ENCODE results near the gene RHEX. TPM values are rescaled to one million over a fixed set of nuclear protein-coding genes. Genes with fewer than 3 reads are reported as not detected.

Gene RHEX
- total and polyA plus RNA-seq, 2 donors (not counting 1 experiment from before 2014, with no cell fraction given), result 1.8 to 12.8 TPM

GRCh38 chr1:206121269-206121668 lies 68.3 kb downstream of the RHEX start:
- no peak overlapping the region for H2AFZ ChIP-seq (ENCODE audit: insufficient read depth, low read depth, low read length, poor library complexity, severe bottlenecking)
- peaks cover 38% of the 10 kb centered on the region for H3K27me3 Mint-ChIP-seq
- no peak overlapping the region for H3K4me3 ChIP-seq (ENCODE audit: control extremely low read depth in 1 of 5, extremely low read depth in 1 of 5, insufficient read depth in 1 of 5, low read depth in 2 of 5, low read length in 4 of 5)
- TF ChIP-seq EZH2 (IDR thresholded peaks at IDR 0.05; ENCODE audit: borderline replicate concordance, insufficient read depth, low read depth, low read length, poor library complexity, severe bottlenecking) (no peak), CTCF (IDR thresholded peaks at IDR 0.05) (no peak)
- CTCF ChIA-PET, result interaction anchor here (1.4 to 2.8 kb wide), 3 partner anchors 10 to 144 kb away, joined by 5 to 15 read pairs (median 6); no protein-coding TSS in a partner anchor
- peaks cover 0 to 12% (median 0%) of the 10 kb centered on the region in 3 donors for H3K9me3 ChIP-seq (ENCODE audit: control extremely low read depth in 1 of 3, control insufficient read depth in 2 of 3, insufficient read depth in 1 of 3, low read length in 2 of 3)
- peaks cover 14% of the 10 kb centered on the region in 2 donors for H3K4me1 ChIP-seq (ENCODE audit: control insufficient read depth in 2 of 2, insufficient read depth in 2 of 2, low read length in 2 of 2)
- intact Hi-C loops (cut with micrococcal nuclease), result no loop called here
- DNase-seq (no peak), ATAC-seq (ENCODE audit: low read depth) (no peak)
- H3K79me2 ChIP-seq (ENCODE audit: control insufficient read depth, insufficient read depth, low read length), result no peaks in the 10 kb centered on the region
- H3K9ac ChIP-seq (ENCODE audit: low read length), result no peak overlapping the region
- no peaks in the 10 kb centered on the region for H4K20me1 ChIP-seq (ENCODE audit: control insufficient read depth, insufficient read depth, low read length, poor library complexity, severe bottlenecking)
- WGBS (ENCODE audit: insufficient coverage), result no CpG with 5 or more reads among the region's 1 CpG
- H3K4me1 Mint-ChIP-seq, result peaks cover 15% of the 10 kb centered on the region
- H3K9me3 Mint-ChIP-seq (ENCODE audit: insufficient read depth), result peaks cover 4% of the 10 kb centered on the region
- H3K27ac ChIP-seq (ENCODE audit: low read length in 2 of 2), result no peak overlapping the region
- POLR2A ChIA-PET, result no interaction called here
- H3K4me2 ChIP-seq (replicated peaks; ENCODE audit: low read depth, low read length, poor library complexity, severe bottlenecking), result no peak overlapping the region
- H3K27ac Mint-ChIP-seq, result no peak overlapping the region
- no peaks in the 10 kb centered on the region for H3K36me3 ChIP-seq (replicated peaks in 1 of 2; ENCODE audit: control extremely low read depth in 1 of 2, control insufficient read depth in 1 of 2, extremely low read depth in 1 of 2, insufficient read depth in 2 of 2, low read length in 1 of 2)
- H3K4me3 Mint-ChIP-seq, result no peak overlapping the region
- H3K27me3 ChIP-seq (replicated peaks in 1 of 4; ENCODE audit: control extremely low read depth in 1 of 4, control insufficient read depth in 3 of 4, insufficient read depth in 4 of 4, low read length in 3 of 4), result peaks cover 0 to 13% (median 6%) of the 10 kb centered on the region in 4 experiments

- peaks cover 45% of the 10 kb centered on the region for H3K27me3 Mint-ChIP-seq
- Histone ChIP-seq H3K27ac (ENCODE audit: low read length in 2 of 2) (no peak overlapping the region), H3K36me3 (replicated peaks in 1 of 2; ENCODE audit: control extremely low read depth in 1 of 2, control insufficient read depth in 1 of 2, extremely low read depth in 1 of 2, insufficient read depth in 2 of 2, low read length in 1 of 2) (no peaks in the 10 kb centered on the region), H3K9ac (ENCODE audit: low read length) (no peak overlapping the region), H3K79me2 (ENCODE audit: control insufficient read depth, insufficient read depth, low read length) (no peaks in the 10 kb centered on the region), H3K9me3 (ENCODE audit: control extremely low read depth in 1 of 3, control insufficient read depth in 2 of 3, insufficient read depth in 1 of 3, low read length in 2 of 3) (peaks cover 0 to 12% (median 0%) of the 10 kb centered on the region in 3 donors), H3K4me2 (replicated peaks; ENCODE audit: low read depth, low read length, poor library complexity, severe bottlenecking) (no peak overlapping the region), H3K27me3 (replicated peaks in 1 of 4; ENCODE audit: control extremely low read depth in 1 of 4, control insufficient read depth in 3 of 4, insufficient read depth in 4 of 4, low read length in 3 of 4) (peaks cover 0 to 15% (median 9%) of the 10 kb centered on the region in 4 experiments), H3K4me1 (ENCODE audit: control insufficient read depth in 2 of 2, insufficient read depth in 2 of 2, low read length in 2 of 2) (peaks cover 5 to 6% of the 10 kb centered on the region in 2 donors), H3K4me3 (ENCODE audit: control extremely low read depth in 1 of 5, extremely low read depth in 1 of 5, insufficient read depth in 1 of 5, low read depth in 2 of 5, low read length in 4 of 5) (no peak overlapping the region), H4K20me1 (ENCODE audit: control insufficient read depth, insufficient read depth, low read length, poor library complexity, severe bottlenecking) (no peaks in the 10 kb centered on the region), H2AFZ (ENCODE audit: insufficient read depth, low read depth, low read length, poor library complexity, severe bottlenecking) (no peak overlapping the region)
- ATAC-seq (ENCODE audit: low read depth) (no peak), DNase-seq (no peak)
- peaks cover 4% of the 10 kb centered on the region for H3K9me3 Mint-ChIP-seq (ENCODE audit: insufficient read depth)
- CTCF ChIA-PET, result no interaction called here
- POLR2A ChIA-PET, result no interaction called here
- no peak overlapping the region for H3K27ac Mint-ChIP-seq
- peaks cover 5% of the 10 kb centered on the region for H3K4me1 Mint-ChIP-seq
- H3K4me3 Mint-ChIP-seq, result no peak overlapping the region
- TF ChIP-seq CTCF (IDR thresholded peaks at IDR 0.05) (no peak), EZH2 (IDR thresholded peaks at IDR 0.05; ENCODE audit: borderline replicate concordance, insufficient read depth, low read depth, low read length, poor library complexity, severe bottlenecking) (no peak)
- intact Hi-C loops (cut with micrococcal nuclease), result no loop called here
These were observed 69.7 kb downstream of the RHEX start for GRCh38 chr1:206122686-206123085.
